Measurements from ENCODE around the gene CASP2. TPM values are rescaled to one million over a fixed set of nuclear protein-coding genes. Genes with fewer than 3 reads are reported as not detected.

The CASP2 gene
- polyA plus RNA-seq, 2 of the 4 experiments (the other 2 are of a cell fraction) = 17.7 to 26.0 TPM

- ATAC-seq (no peak), DNase-seq (ENCODE audit: low read depth in 1 of 2, low spot score in 1 of 2) (no peak), FAIRE-seq (no peak)
- H3K9me3 ChIP-seq = no peaks in the 10 kb centered on the region
- ChIA-PET POLR2A (no interaction called here), CTCF (interaction anchor here (0.9 to 3.5 kb wide), 4 partner anchors 10 to 56 kb away, joined by 3 to 22 read pairs (median 6); partner anchors contain the start of gene CLCN1)
- 73% methylated on average over 2 of the region's 2 CpGs for WGBS (ENCODE audit: missing lambda C conversion rate)
- H3K4me2 ChIP-seq = no peak overlapping the region
- TF ChIP-seq JUN (IDR thresholded peaks at IDR 0.05) = no peak
- TF ChIP-seq HOXB13 (CRISPR knock-in tag; IDR thresholded peaks at IDR 0.05; ENCODE audit: low read depth) = no peak
- no peak overlapping the region for H3K4me3 ChIP-seq
- peaks cover 14% of the 10 kb centered on the region for H3K4me1 ChIP-seq
- no peak overlapping the region for H3K27ac ChIP-seq
Observed at GRCh38 chr7:143296686-143297085, 8.5 kb downstream of the CASP2 start.

DNA sequence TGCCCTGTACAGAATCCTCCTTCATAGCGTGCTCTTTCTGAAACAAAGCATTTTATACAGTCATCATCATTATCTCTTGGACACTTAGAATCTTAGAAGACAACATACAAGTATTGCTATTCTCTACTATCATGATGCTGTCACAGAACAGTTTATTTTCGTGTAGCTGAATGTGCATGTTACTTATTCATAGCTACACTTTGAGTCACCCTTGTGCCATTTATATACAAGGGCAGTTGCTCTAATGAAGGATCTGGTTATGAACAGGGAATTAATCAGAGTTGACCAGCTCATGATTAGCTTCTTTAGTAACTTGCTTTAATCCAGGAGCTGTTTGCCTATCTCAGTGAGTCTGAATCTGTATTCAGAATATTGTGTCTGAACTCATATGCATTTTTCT is 11.2 kb downstream of the CASP2 start:
- no peaks in the 10 kb centered on the region for H3K9me3 ChIP-seq
- POLR2A ChIA-PET = interaction anchor here (1.5 kb wide), 1 partner anchor 11 kb away, joined by 6 read pairs; the partner anchor contains the start of gene CASP2
- WGBS (ENCODE audit: missing lambda C conversion rate) = 86% methylated on average over 2 of the region's 2 CpGs
- TF ChIP-seq HOXA7 (CRISPR knock-in tag; IDR thresholded peaks at IDR 0.05) (no peak), NFE2L2 (conservative IDR thresholded peaks at IDR 0.05; ENCODE audit: low read length) (no peak), ATOH8 (CRISPR knock-in tag; IDR thresholded peaks at IDR 0.05; ENCODE audit: low read depth) (no peak)
- TF ChIP-seq, protein P1, sequence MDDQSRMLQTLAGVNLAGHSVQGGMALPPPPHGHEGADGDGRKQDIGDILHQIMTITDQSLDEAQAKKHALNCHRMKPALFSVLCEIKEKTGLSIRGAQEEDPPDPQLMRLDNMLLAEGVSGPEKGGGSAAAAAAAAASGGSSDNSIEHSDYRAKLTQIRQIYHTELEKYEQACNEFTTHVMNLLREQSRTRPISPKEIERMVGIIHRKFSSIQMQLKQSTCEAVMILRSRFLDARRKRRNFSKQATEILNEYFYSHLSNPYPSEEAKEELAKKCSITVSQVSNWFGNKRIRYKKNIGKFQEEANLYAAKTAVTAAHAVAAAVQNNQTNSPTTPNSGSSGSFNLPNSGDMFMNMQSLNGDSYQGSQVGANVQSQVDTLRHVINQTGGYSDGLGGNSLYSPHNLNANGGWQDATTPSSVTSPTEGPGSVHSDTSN (IDR thresholded peaks at IDR 0.05) = no peak
- ATAC-seq (no peak), FAIRE-seq (no peak), DNase-seq (ENCODE audit: low read depth in 1 of 2, low spot score in 1 of 2) (no peak)
- H3K4me2 ChIP-seq = no peak overlapping the region
- H3K27ac ChIP-seq = no peak overlapping the region
- H3K4me1 ChIP-seq = peaks cover 14% of the 10 kb centered on the region
- H3K4me3 ChIP-seq = no peak overlapping the region
- CTCF ChIA-PET = interaction anchor here (0.9 to 3.9 kb wide), 10 partner anchors 9 to 80 kb away, joined by 3 to 33 read pairs (median 6); partner anchors contain the start of genes CASP2 and CLCN1

- DNase-seq (ENCODE audit: low read depth in 1 of 2, low spot score in 1 of 2) (peak; percentile 47 to 58), FAIRE-seq (no peak), ATAC-seq (peak; percentile 88 to 92; a peak in 5 of 6 replicates)
- H3K4me3 ChIP-seq = no peak overlapping the region
- ChIA-PET POLR2A (interaction anchor here (1.5 kb wide), 1 partner anchor 12 kb away, joined by 6 read pairs; the partner anchor contains the start of gene CASP2), CTCF (interaction anchor here (0.9 to 3.9 kb wide), 11 partner anchors 9 to 80 kb away, joined by 3 to 33 read pairs (median 5); partner anchors contain the start of genes CASP2 and CLCN1)
- TF ChIP-seq HOXA7 (CRISPR knock-in tag; IDR thresholded peaks at IDR 0.05) = no peak
- peak; percentile 51 for TF ChIP-seq CTCF (IDR thresholded peaks at IDR 0.05)
- peak in 1 of 2 experiments; percentile 25; a peak in 1 of 5 replicates for TF ChIP-seq RAD21 (conservative IDR thresholded peaks at IDR 0.05 in 1 of 2, IDR thresholded peaks at IDR 0.05 in 1 of 2)
- TF ChIP-seq ZNF302 (CRISPR knock-in tag; IDR thresholded peaks at IDR 0.05) = no peak
- TF ChIP-seq POLR2AphosphoS2 (conservative IDR thresholded peaks at IDR 0.05; ENCODE audit: low read length) = no peak
- no peak for TF ChIP-seq JUNB (IDR thresholded peaks at IDR 0.05)
- no peak for TF ChIP-seq NR3C1 (IDR thresholded peaks at IDR 0.05)
- TF ChIP-seq HMGXB4 (CRISPR knock-in tag; IDR thresholded peaks at IDR 0.05; ENCODE audit: borderline replicate concordance) = no peak
- no peak for TF ChIP-seq ZC3H11A (IDR thresholded peaks at IDR 0.05)
- TF ChIP-seq ATOH8 (CRISPR knock-in tag; IDR thresholded peaks at IDR 0.05; ENCODE audit: low read depth) = no peak
- TF ChIP-seq PHF8 (IDR thresholded peaks at IDR 0.05; ENCODE audit: borderline replicate concordance, low read depth) = no peak
- no peak for TF ChIP-seq HEYL (CRISPR knock-in tag; IDR thresholded peaks at IDR 0.05)
- TF ChIP-seq TP53 (CRISPR knock-in tag; IDR thresholded peaks at IDR 0.05) = no peak
- no peak for TF ChIP-seq GATA3 (IDR thresholded peaks at IDR 0.05; ENCODE audit: borderline replicate concordance)
- TF ChIP-seq EHMT2 (IDR thresholded peaks at IDR 0.05; ENCODE audit: low read depth) = no peak
- no peak for TF ChIP-seq RCOR1 (IDR thresholded peaks at IDR 0.05; ENCODE audit: low read depth, low read length)
- no peak for TF ChIP-seq MAFK (IDR thresholded peaks at IDR 0.05; ENCODE audit: partially characterized antibody)
- 71% methylated on average over 8 of the region's 8 CpGs for WGBS (ENCODE audit: missing lambda C conversion rate)
- H3K4me2 ChIP-seq = no peak overlapping the region
- peaks cover 14% of the 10 kb centered on the region for H3K4me1 ChIP-seq
- H3K9me3 ChIP-seq = no peaks in the 10 kb centered on the region
- H3K27ac ChIP-seq = no peak overlapping the region
Observed at GRCh38 chr7:143299840-143300239, 11.7 kb downstream of the CASP2 start.

Data from A549 (cell line).